Brain microvascular endothelial cell (primary cell): ENCODE data around the gene TXN2.
A peak's percentile ranks its signal among the peaks of the same experiment; 100 is the strongest.

ENCODE experiments used
- DNase-seq: peaks from one replicate; pipeline ENCODE4 v3.0.0-alpha.2; 2020
- H3K27ac ChIP-seq: fragments of 250-450 bp; sonication (Bioruptor Pico); 2 replicates; pipeline ENCODE4 v1.5.1; 2020; ENCODE audit warnings: mild to moderate bottlenecking, moderate library complexity
- H3K27me3 ChIP-seq: fragments of 250-450 bp; sonication (Bioruptor Pico); replicated peaks from 2 replicates; pipeline ENCODE4 v1.5.1; 2020; ENCODE audit warnings: mild to moderate bottlenecking
- H3K36me3 ChIP-seq: fragments of 250-450 bp; sonication (Bioruptor Pico); replicated peaks from 2 replicates; pipeline ENCODE4 v1.5.1; 2020; ENCODE audit warnings: mild to moderate bottlenecking
- H3K4me3 ChIP-seq: 2 replicates; pipeline ENCODE4 v1.5.1; 2011; ENCODE audit warnings: low read depth, mild to moderate bottlenecking, control low read depth, low read length, moderate library complexity
- in situ Hi-C: cut with HindIII; loops from 2 replicates; pipeline ENCODE4 v1.10.0; 2017; ENCODE audit warnings: low sequenced_read_pairs, low pct_ligation_motif_present
- TF ChIP-seq, protein P1 (sequence below): IDR thresholded peaks from 2 replicates; pipeline ENCODE4 v1.5.1; 2011; ENCODE audit warnings: low read depth, mild to moderate bottlenecking, moderate library complexity, low read length, control low read depth, inconsistent platforms; ENCODE audit errors: missing control alignments

TXN2 gene

DNA sequence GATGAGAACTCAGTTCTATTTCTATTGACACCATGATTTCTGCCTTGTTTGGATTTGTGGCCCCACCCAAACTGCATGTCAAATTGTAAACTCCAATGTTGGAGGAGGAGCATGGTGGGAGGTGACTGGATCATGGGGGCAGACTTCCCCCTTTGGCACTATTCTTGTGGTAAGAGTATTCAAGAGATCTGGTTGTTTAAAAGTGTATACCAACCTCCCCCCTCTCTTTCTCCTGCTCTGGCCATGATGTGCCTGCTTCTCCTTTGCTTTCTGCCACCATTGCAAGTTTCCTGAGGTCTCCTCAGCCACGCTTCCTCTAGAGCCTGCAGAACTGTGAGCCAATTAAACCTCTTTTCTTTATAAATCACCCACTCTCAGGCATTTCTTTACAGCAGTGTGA lies 33.3 kb upstream of the TXN2 start:
- Histone ChIP-seq H3K4me3 (no peak overlapping the region), H3K27me3 (no peaks in the 10 kb centered on the region), H3K27ac (no peak overlapping the region), H3K36me3 (peaks cover 93% of the 10 kb centered on the region)
- no peak for DNase-seq
- TF ChIP-seq, protein P1, sequence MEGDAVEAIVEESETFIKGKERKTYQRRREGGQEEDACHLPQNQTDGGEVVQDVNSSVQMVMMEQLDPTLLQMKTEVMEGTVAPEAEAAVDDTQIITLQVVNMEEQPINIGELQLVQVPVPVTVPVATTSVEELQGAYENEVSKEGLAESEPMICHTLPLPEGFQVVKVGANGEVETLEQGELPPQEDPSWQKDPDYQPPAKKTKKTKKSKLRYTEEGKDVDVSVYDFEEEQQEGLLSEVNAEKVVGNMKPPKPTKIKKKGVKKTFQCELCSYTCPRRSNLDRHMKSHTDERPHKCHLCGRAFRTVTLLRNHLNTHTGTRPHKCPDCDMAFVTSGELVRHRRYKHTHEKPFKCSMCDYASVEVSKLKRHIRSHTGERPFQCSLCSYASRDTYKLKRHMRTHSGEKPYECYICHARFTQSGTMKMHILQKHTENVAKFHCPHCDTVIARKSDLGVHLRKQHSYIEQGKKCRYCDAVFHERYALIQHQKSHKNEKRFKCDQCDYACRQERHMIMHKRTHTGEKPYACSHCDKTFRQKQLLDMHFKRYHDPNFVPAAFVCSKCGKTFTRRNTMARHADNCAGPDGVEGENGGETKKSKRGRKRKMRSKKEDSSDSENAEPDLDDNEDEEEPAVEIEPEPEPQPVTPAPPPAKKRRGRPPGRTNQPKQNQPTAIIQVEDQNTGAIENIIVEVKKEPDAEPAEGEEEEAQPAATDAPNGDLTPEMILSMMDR: no peak
- in situ Hi-C loops: no loop called here

DNA sequence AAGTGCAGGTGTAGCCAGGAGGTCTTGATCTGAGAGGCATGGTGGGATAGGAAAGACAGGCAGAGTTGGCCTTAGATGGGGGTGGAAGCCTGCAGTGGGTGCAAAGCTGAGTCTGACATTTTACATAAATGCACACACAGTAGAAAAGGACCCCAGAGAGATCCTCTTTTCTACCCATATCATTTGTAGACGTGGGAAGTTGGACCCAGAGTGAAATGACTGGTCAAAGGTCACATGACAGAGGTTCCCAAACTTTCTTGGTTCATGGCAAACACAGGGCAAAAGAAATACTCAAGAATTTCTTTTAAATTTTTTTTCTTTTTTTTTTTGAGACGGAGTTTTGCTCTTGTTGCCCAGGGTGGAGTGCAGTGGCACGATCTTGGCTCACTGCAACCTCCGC lies 31.6 kb upstream of the TXN2 start:
- Histone ChIP-seq H3K4me3 (no peak overlapping the region), H3K27me3 (no peaks in the 10 kb centered on the region), H3K27ac (no peak overlapping the region), H3K36me3 (peaks cover 78% of the 10 kb centered on the region)
- DNase-seq: no peak
- TF ChIP-seq, protein P1: no peak
- in situ Hi-C loops: no loop called here

DNA sequence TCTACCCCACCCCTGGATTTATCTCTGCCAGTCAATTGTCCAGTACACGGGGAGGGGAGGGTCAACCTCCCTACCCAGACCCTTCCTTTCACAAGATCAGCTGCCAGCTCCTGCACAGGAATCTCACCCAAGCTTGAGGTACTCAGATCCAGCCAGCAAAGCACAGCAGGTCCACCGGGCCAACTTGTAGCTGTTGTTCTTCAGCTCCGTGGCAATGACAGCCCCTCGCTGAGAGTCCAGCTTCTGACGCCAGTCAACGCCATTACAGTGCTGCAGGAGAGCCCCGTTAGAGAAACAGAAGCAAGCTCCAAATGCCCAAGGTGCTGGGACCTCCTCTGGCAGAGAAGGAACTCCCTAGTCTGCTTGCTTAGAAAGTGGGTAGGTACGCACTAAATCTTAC lies 30.9 kb upstream of the TXN2 start:
- TF ChIP-seq, protein P1: no peak
- DNase-seq: no peak
- H3K27me3 ChIP-seq: no peaks in the 10 kb centered on the region
- H3K27ac ChIP-seq: no peak overlapping the region
- in situ Hi-C loops: no loop called here
- H3K4me3 ChIP-seq: no peak overlapping the region
- H3K36me3 ChIP-seq: peaks cover 72% of the 10 kb centered on the region

DNA sequence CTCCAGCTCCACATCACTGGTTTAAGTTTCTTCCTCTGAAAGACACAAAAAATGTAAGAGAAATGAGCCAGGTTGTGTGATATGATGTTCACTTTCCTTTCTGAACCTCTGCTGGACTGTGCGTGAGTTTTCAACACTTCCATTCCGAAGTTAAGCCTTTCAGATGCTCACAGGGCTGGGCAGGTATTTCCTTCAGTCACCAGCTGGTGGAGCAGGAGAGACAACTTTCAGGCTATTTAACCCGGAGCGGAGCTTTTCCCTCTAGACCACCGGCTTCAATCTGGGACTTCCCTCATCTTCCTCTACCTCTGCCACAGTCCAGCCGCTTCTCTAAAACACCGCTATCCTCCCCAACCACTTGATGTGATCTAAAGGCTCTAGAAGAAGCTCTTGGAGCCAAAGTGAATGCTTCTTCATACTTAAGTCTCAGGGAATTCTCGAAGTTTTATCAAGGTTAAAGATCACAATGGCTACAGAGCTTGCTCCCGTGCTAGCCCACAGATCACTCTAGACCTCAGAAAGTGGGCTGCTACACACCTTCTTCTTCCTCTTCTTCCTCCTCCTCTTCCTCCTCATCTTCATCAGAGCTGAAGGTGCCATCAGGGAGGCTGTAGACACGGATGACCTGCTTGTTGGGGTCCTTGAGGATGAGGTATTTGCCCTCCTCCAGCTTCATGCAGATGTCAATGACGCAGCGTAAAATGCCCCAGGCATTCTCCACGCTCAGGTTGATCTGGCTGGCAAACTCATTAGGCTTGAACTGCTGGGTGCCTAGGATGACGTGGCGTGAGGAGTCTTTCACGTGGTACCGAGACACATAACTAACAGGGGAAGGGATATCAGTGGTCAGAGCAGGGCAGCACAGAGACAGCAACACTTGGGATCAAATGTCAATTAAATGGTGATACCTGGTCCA lies 29.8 kb upstream of the TXN2 start:
- H3K4me3 ChIP-seq: no peak overlapping the region
- no peaks in the 10 kb centered on the region for H3K27me3 ChIP-seq
- peaks cover 61% of the 10 kb centered on the region for H3K36me3 ChIP-seq
- in situ Hi-C loops: no loop called here
- H3K27ac ChIP-seq: no peak overlapping the region
- peak; percentile 51 for DNase-seq
- TF ChIP-seq, protein P1: peak; percentile 81

DNA sequence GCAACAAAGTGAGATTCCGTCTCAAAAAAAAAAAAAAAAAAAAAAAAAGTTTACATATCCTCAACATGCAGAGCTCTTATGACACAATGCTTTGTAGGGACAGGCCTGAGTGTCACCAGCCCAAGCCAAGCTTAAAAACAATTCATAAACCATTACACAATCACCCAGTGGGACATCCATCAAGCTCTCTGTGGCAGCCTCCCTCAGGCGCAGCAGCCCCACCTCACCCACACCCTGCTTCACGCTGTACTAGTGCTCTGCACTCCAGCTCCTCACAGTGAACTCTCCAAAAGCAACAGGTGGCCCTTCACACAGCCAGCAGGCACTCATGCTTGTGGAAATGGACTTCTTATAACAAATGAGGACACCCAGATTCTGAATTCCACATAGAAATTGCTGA lies 28.9 kb upstream of the TXN2 start:
- peaks cover 54% of the 10 kb centered on the region for H3K36me3 ChIP-seq
- DNase-seq: no peak
- no peak overlapping the region for H3K4me3 ChIP-seq
- TF ChIP-seq, protein P1: no peak
- H3K27me3 ChIP-seq: no peaks in the 10 kb centered on the region
- in situ Hi-C loops: no loop called here
- H3K27ac ChIP-seq: no peak overlapping the region
